SU-DHL-6 (cell line): ENCODE data around the gene DERL3.

Experiments
- H2AFZ ChIP-seq: fragments of 200-600 bp; sonication (generic); 2 replicates; pipeline ENCODE4 v1.6.1; 2014; ENCODE audit warnings: low read depth, mild to moderate bottlenecking, moderate library complexity, mixed read lengths, antibody characterized with exemption, low read length; ENCODE audit not compliant: severe bottlenecking
- H3F3A ChIP-seq: fragments of 200-600 bp; shearing (Covaris generic); 2 replicates; pipeline ENCODE4 v1.6.0; 2016; ENCODE audit warnings: antibody characterized with exemption, mild to moderate bottlenecking; ENCODE audit not compliant: insufficient read depth
- H3K27ac ChIP-seq: fragments of 200-600 bp; sonication (generic); 2 replicates; pipeline ENCODE4 v1.5.1; 2016; ENCODE audit warnings: low read depth, mild to moderate bottlenecking, low read length, moderate library complexity, mixed read lengths
- H3K27me3 ChIP-seq: fragments of 200-600 bp; sonication (generic), shearing (Covaris generic); 2 replicates; pipeline ENCODE4 v1.6.0; 2014; ENCODE audit warnings: mild to moderate bottlenecking, low read length
- H3K36me3 ChIP-seq: fragments of 200-600 bp; sonication (generic); 2 replicates; pipeline ENCODE4 v1.6.1; 2014; ENCODE audit warnings: mild to moderate bottlenecking, low read length, mixed read lengths
- H3K4me2 ChIP-seq: fragments of 300-600, 200-600 bp; shearing (Covaris generic), sonication (generic); 2 replicates; pipeline ENCODE4 v1.6.0; 2014; ENCODE audit warnings: low read length, low read depth, mild to moderate bottlenecking; ENCODE audit not compliant: poor library complexity, severe bottlenecking
- H3K4me3 ChIP-seq: fragments of 200-600 bp; sonication (generic); 2 replicates; pipeline ENCODE4 v1.5.1; 2014; ENCODE audit warnings: antibody characterized with exemption, low read length, mild to moderate bottlenecking, mixed read lengths; ENCODE audit not compliant: insufficient read depth, poor library complexity, severe bottlenecking
- H3K79me2 ChIP-seq: fragments of 200-600 bp; sonication (generic); 2 replicates; pipeline ENCODE4 v1.6.1; 2014; ENCODE audit warnings: mild to moderate bottlenecking, low read length, moderate library complexity; ENCODE audit not compliant: insufficient read depth
- H3K9ac ChIP-seq: fragments of 200-600 bp; sonication (generic); 2 replicates; pipeline ENCODE4 v1.7.0; 2014; ENCODE audit warnings: mild to moderate bottlenecking, low read length
- H3K9me2 ChIP-seq: fragments of 200-600 bp; sonication (generic); replicated peaks from 2 replicates; pipeline ENCODE4 v1.6.1; 2014; ENCODE audit warnings: low read length; ENCODE audit not compliant: insufficient read depth
- H3K9me3 ChIP-seq: fragments of 200-600 bp; sonication (generic); 2 replicates; pipeline ENCODE4 v1.6.1; 2014; ENCODE audit warnings: low read length, mixed read lengths; ENCODE audit not compliant: insufficient read depth
- H4K20me1 ChIP-seq: fragments of 200-600 bp; sonication (generic); 2 replicates; pipeline ENCODE4 v1.6.1; 2014; ENCODE audit warnings: low read depth, mild to moderate bottlenecking, antibody characterized with exemption, low read length, moderate library complexity, mixed read lengths
- EZH2phosphoT487 ChIP-seq: fragments of 200-600 bp; sonication (generic), shearing (Covaris generic); conservative IDR thresholded peaks from 2 replicates; pipeline ENCODE4 v1.6.1; 2018; ENCODE audit warnings: mild to moderate bottlenecking, antibody characterized with exemption, low read length, moderate library complexity, mixed read lengths
- TF ChIP-seq, protein P1 (sequence below): fragments of 200-600 bp; sonication (generic); IDR thresholded peaks from one replicate; pipeline ENCODE4 v1.5.1; 2017; ENCODE audit warnings: antibody characterized with exemption, mild to moderate bottlenecking, low read length, moderate library complexity; ENCODE audit not compliant: insufficient read depth, poor library complexity, severe bottlenecking

DERL3 gene

DNA sequence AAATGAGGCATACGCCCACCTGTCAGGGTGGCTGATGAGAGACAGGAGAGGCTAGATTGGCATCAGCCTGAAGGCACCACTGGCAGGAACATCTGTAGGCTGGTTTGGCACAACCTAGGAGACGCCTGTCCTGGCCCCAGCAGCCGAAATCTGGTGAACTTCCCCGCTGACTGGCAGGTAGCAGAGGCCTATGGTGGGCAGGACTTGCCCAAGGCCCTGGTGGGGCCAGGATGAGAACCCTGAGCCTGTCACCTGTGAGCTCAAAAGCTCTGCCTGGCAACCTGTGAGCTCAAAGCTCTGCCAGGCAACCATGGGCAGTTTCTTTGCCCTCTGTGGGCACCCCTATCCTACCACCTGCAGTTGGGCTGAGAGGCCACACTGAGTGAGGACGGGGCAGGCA lies 2.5 kb downstream of the DERL3 start:
- no peaks in the 10 kb centered on the region for H3K9me3 ChIP-seq
- no peaks in the 10 kb centered on the region for H3K36me3 ChIP-seq
- H4K20me1 ChIP-seq, result no peaks in the 10 kb centered on the region; the same call in 1 of the 2 replicates
- no peaks in the 10 kb centered on the region for H3K9me2 ChIP-seq
- H3K9ac ChIP-seq, result no peak overlapping the region
- H3F3A ChIP-seq, result peaks cover 20% of the 10 kb centered on the region; the same call in 1 of the 2 replicates
- H3K4me2 ChIP-seq, result no peak overlapping the region
- TF ChIP-seq EZH2phosphoT487, result no peak
- TF ChIP-seq, protein P1, sequence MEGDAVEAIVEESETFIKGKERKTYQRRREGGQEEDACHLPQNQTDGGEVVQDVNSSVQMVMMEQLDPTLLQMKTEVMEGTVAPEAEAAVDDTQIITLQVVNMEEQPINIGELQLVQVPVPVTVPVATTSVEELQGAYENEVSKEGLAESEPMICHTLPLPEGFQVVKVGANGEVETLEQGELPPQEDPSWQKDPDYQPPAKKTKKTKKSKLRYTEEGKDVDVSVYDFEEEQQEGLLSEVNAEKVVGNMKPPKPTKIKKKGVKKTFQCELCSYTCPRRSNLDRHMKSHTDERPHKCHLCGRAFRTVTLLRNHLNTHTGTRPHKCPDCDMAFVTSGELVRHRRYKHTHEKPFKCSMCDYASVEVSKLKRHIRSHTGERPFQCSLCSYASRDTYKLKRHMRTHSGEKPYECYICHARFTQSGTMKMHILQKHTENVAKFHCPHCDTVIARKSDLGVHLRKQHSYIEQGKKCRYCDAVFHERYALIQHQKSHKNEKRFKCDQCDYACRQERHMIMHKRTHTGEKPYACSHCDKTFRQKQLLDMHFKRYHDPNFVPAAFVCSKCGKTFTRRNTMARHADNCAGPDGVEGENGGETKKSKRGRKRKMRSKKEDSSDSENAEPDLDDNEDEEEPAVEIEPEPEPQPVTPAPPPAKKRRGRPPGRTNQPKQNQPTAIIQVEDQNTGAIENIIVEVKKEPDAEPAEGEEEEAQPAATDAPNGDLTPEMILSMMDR, result no peak
- H3K27me3 ChIP-seq, result no peaks in the 10 kb centered on the region
- no peak overlapping the region for H3K4me3 ChIP-seq
- H3K79me2 ChIP-seq, result peaks cover 13% of the 10 kb centered on the region
- H3K27ac ChIP-seq, result peak overlapping the region; percentile 90
- no peak overlapping the region for H2AFZ ChIP-seq

DNA sequence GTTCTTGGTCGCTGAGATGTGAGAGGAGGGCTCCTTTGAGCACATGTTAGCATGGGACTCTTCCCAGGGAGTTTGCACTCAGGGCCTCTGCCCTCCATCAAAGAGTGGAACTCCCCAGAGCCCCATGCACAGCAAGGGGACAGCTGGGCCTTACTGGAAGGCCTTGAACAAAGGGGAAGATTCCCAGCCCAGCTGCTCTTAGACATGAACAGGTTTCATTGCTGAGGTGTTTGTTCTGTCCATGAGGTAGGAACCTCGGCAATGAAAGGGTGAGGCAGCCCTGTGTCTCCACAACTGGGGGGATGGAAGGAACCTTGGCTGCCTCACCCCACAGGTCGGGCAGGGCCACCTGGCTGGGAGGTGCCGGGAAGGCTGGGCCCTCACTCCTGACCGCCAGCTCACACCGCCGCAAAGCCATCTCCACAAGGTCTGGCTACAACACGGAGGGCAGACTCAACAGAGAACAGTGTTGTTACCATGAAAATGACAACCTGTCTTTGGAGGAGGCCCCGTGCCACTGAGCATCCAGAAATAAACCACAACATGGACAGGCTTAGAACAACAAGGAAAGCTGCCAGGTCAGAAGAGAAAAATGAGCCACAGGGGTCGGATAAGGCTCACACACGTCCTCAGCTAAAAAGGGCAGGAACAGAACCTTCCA lies 3.2 kb downstream of the DERL3 start:
- Histone ChIP-seq H3K9ac (no peak overlapping the region), H3K4me2 (no peak overlapping the region)

DNA sequence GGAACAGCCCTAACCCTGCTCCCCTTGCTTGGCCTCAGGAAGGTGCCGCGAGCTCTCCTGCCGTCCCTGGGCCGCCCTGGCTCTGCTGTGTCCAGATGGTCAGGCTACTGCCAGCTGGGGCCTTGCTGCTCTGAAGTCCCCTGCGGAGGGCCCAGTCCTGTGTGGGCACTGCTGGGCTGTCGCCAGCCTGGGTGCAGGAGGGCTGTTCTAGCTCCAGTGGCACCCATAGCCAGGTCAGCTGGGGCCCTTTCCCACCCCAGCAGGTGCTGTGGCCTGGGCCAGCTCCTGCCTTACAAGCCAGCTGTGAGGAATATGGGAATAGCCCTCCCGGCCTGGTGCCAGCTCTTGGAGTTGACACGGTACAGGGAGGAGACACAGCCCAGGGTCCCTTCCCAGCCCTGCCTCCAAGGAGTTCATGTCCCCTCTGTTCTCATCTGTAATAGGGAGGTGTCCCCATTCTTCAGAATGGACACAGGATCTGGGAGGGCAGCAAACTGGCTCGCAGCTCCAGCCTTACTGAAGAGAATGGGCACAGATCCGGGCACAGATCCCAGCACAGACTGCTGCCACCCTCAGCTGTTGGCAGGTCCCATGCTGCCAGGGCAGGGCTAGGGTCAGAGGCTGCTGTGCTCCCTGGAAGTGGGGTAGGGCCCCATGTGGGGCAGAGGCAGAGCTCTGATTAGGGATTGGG lies 3.9 kb downstream of the DERL3 start:
- no peak overlapping the region for H3K4me2 ChIP-seq
- H3K27me3 ChIP-seq, result no peaks in the 10 kb centered on the region
- no peaks in the 10 kb centered on the region for H3K36me3 ChIP-seq
- peaks cover 25% of the 10 kb centered on the region; the same call in 1 of the 2 replicates for H3F3A ChIP-seq
- H3K4me3 ChIP-seq, result no peak overlapping the region
- H3K9ac ChIP-seq, result no peak overlapping the region
- peaks cover 3% of the 10 kb centered on the region; the same call in 1 of the 2 replicates for H4K20me1 ChIP-seq
- peaks cover 23% of the 10 kb centered on the region for H3K79me2 ChIP-seq
- H3K9me3 ChIP-seq, result no peaks in the 10 kb centered on the region
- H3K27ac ChIP-seq, result peak overlapping the region; percentile 90; the same call in 1 of the 2 replicates
- TF ChIP-seq, protein P1, result no peak
- no peak for TF ChIP-seq EZH2phosphoT487
- H3K9me2 ChIP-seq, result no peaks in the 10 kb centered on the region
- H2AFZ ChIP-seq, result no peak overlapping the region

More for the DNA sequence above, 3.2 kb downstream of the DERL3 start:
- Histone ChIP-seq H3K9me2 (no peaks in the 10 kb centered on the region), H3K27me3 (no peaks in the 10 kb centered on the region), H3K79me2 (peaks cover 16% of the 10 kb centered on the region), H2AFZ (no peak overlapping the region), H3K36me3 (no peaks in the 10 kb centered on the region), H4K20me1 (no peaks in the 10 kb centered on the region; the same call in 1 of the 2 replicates), H3K4me3 (no peak overlapping the region), H3K9me3 (no peaks in the 10 kb centered on the region), H3K27ac (peak overlapping the region; percentile 90), H3F3A (peaks cover 20% of the 10 kb centered on the region; the same call in 1 of the 2 replicates)
- TF ChIP-seq, protein P1, result no peak
- TF ChIP-seq EZH2phosphoT487, result no peak
